Pulmonary artery endothelial cell (primary cell): ENCODE measurements around the gene NDC80. TPM values are rescaled to one million over a fixed set of nuclear protein-coding genes. Genes with fewer than 3 reads are reported as not detected.

Experiments used
- DNase-seq: peaks from one replicate; pipeline ENCODE4 v3.0.0-alpha.2; 2011; ENCODE audit warnings: low read depth, low spot score
- total RNA-seq: library from RNA; depleted of rRNA; stranded (reverse); fragments of >200 nt; gene quantifications from 2 replicates; pipeline ENCODE4 v1.2.3, GENCODE V29; 2014

Gene NDC80
- total RNA-seq, 1 donor from 2014 or later: 24.3 TPM

GRCh38 chr18:2557536-2557935 is 13.8 kb upstream of the NDC80 start:
- no peak for DNase-seq

GRCh38 chr18:2559249-2559648 is 12.1 kb upstream of the NDC80 start:
- no peak for DNase-seq

GRCh38 chr18:2564373-2564772 is 7.0 kb upstream of the NDC80 start:
- no peak for DNase-seq

GRCh38 chr18:2568129-2568528 is 3.2 kb upstream of the NDC80 start:
- no peak for DNase-seq

- DNase-seq: no peak
Observed at GRCh38 chr18:2568605-2569004, 2.8 kb upstream of the NDC80 start.

- DNase-seq: no peak
Observed at GRCh38 chr18:2569338-2570207, 1.8 kb upstream of the NDC80 start.

GRCh38 chr18:2570772-2571199 is 571 bp upstream of the NDC80 start:
- DNase-seq: peak; percentile 19

- no peak for DNase-seq
Observed at GRCh38 chr18:2572171-2572569, 813 bp downstream of the NDC80 start.

- no peak for DNase-seq
Observed at GRCh38 chr18:2572892-2573291, 1.5 kb downstream of the NDC80 start.

GRCh38 chr18:2573408-2573807 is 2.1 kb downstream of the NDC80 start:
- DNase-seq: no peak

- DNase-seq: no peak
Observed at GRCh38 chr18:2587788-2588187, 16.4 kb downstream of the NDC80 start.

- DNase-seq: no peak
Observed at GRCh38 chr18:2588666-2589344, 17.4 kb downstream of the NDC80 start.

GRCh38 chr18:2589345-2590068 is 18.1 kb downstream of the NDC80 start:
- no peak for DNase-seq

- no peak for DNase-seq
Observed at GRCh38 chr18:2590303-2590702, 18.9 kb downstream of the NDC80 start.

- DNase-seq: no peak
Observed at GRCh38 chr18:2597639-2598038, 26.3 kb downstream of the NDC80 start.

- DNase-seq: no peak
Observed at GRCh38 chr18:2602844-2603243, 31.5 kb downstream of the NDC80 start.

- DNase-seq: no peak
Observed at GRCh38 chr18:2606335-2606734, 35.0 kb downstream of the NDC80 start.

- DNase-seq: no peak
Observed at GRCh38 chr18:2609604-2610003, 38.2 kb downstream of the NDC80 start.

- no peak for DNase-seq
Observed at GRCh38 chr18:2610549-2610948, 39.2 kb downstream of the NDC80 start.

- no peak for DNase-seq
Observed at GRCh38 chr18:2612996-2613395, 41.6 kb downstream of the NDC80 start.

GRCh38 chr18:2617401-2617998 is 46.1 kb downstream of the NDC80 start:
- DNase-seq: no peak

GRCh38 chr18:2618009-2618408 is 46.7 kb downstream of the NDC80 start:
- no peak for DNase-seq
